Astrocyte of the cerebellum (primary cell): ENCODE data around the gene PDZRN3.

ENCODE experiments used
- DNase-seq: peaks from one replicate; pipeline ENCODE4 v3.0.0-alpha.2; 2011; ENCODE audit warnings: low read depth
- H3K4me3 ChIP-seq: 2 replicates; pipeline ENCODE4 v1.5.1; 2011; ENCODE audit warnings: mild to moderate bottlenecking, low read depth, low read length, moderate library complexity
- in situ Hi-C: cut with HindIII; loops from 2 replicates; pipeline ENCODE4 v1.10.0; 2017; ENCODE audit warnings: low sequenced_read_pairs
- TF ChIP-seq, protein P1 (sequence below): IDR thresholded peaks from 2 replicates; pipeline ENCODE4 v1.5.1; 2012; ENCODE audit warnings: low read length, low read depth, moderate library complexity, mild to moderate bottlenecking; ENCODE audit errors: missing control alignments

Gene PDZRN3

DNA sequence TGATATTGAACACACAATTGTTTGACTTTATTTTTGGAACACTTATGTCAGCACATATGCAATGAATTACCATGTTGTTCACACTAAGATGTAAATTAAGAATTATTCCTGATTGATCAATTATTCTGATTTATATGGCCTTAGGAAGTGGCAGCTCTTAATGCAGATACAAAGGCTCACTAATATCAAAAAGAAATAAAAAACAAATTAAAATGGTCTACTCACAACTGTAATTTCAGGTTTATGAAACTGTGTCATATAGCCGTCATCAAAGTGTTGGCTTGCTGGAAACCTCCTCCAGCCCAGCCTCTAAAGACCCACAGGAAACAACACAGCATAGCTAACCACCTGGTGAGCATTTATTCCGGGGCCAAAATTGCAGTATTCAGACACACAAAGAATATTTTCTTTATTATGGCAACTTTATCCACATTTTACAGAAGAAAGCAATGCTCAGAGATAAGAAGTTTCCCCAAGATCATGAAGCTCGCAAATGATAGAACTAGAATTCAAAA is 33.4 kb downstream of the PDZRN3 start:
- DNase-seq = no peak
- TF ChIP-seq, protein P1, sequence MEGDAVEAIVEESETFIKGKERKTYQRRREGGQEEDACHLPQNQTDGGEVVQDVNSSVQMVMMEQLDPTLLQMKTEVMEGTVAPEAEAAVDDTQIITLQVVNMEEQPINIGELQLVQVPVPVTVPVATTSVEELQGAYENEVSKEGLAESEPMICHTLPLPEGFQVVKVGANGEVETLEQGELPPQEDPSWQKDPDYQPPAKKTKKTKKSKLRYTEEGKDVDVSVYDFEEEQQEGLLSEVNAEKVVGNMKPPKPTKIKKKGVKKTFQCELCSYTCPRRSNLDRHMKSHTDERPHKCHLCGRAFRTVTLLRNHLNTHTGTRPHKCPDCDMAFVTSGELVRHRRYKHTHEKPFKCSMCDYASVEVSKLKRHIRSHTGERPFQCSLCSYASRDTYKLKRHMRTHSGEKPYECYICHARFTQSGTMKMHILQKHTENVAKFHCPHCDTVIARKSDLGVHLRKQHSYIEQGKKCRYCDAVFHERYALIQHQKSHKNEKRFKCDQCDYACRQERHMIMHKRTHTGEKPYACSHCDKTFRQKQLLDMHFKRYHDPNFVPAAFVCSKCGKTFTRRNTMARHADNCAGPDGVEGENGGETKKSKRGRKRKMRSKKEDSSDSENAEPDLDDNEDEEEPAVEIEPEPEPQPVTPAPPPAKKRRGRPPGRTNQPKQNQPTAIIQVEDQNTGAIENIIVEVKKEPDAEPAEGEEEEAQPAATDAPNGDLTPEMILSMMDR = no peak
- in situ Hi-C loops = no loop called here
- no peak overlapping the region for H3K4me3 ChIP-seq

DNA sequence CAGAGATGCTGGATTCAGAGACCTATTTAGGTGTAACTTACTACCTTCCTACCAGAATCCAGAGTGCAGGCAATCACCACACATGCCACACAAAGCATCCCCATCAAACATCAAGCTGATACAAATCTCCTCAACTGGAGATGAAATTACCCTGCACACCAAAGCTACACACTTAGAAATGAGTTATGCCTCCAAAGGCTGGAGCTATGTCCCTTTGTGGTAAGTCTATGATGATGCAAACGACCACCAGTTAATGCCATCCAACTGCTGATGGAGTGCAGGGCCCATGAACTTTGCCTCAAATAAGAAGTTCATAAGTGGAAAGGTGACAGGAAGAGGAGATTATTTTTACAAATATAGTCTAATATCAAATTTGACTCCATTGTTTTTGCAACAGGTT is 38.1 kb downstream of the PDZRN3 start:
- H3K4me3 ChIP-seq = no peak overlapping the region
- DNase-seq = no peak
- in situ Hi-C loops = no loop called here
- TF ChIP-seq, protein P1 = no peak

DNA sequence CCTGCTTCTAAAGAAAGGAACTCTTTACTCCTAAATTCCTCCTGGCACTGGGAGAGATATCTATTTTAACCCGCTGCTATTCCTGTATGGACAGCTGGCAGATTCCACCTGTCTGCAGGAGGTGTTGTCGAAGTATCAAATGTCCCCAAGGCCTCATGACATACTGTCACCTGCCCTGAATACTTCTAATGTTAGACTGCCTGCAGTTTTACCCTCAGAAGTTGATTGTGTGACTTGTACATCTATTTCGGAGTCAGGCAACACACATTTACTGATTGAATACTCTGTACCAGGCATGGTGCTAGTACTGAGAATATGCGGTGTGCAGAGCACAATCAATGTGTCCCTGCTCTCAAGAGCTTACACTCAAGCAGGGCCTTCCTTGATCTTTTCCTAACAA is 38.6 kb downstream of the PDZRN3 start:
- in situ Hi-C loops = no loop called here
- DNase-seq = no peak
- TF ChIP-seq, protein P1 = no peak
- no peak overlapping the region for H3K4me3 ChIP-seq

DNA sequence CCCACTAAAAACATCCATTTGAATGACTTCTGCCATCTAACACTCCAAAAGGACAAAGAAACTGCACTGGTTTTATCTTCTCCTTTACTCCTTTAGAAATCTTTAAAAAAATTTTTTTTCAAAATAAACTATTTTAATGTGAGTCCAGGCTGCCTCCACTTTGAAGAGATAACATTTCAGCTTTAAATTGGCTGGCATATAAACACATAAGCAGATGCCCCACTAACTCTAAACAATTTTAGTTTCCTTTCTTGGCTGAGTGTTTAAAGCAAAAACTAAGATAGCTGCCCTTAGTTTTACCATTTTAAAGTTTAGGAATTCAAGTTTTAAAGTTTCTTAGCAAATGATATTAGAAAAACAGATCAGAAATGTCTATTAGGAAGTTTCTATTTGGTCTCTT is 39.9 kb downstream of the PDZRN3 start:
- DNase-seq = no peak
- TF ChIP-seq, protein P1 = no peak
- in situ Hi-C loops = no loop called here

DNA sequence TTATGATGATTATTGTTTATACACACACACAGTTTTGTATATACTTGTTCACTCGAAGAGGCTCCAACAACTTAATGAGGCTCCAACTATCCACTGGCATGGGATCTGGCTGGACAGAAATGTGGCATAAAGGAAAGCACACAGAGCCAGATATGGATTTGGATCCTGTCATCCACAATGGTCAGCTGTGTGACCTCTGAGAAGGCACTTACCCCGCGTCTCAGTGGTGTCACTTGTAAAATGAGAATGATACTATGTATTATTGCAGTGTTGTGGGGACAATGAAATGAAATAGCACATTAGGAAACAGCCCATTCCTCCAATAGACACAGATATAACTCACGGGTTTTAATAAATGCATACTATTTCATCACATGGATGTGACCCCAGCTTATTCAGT is 42.2 kb downstream of the PDZRN3 start:
- in situ Hi-C loops = no loop called here
- no peak overlapping the region for H3K4me3 ChIP-seq
- TF ChIP-seq, protein P1 = no peak
- DNase-seq = no peak

More for the DNA sequence above, 39.9 kb downstream of the PDZRN3 start:
- no peak overlapping the region for H3K4me3 ChIP-seq

DNA sequence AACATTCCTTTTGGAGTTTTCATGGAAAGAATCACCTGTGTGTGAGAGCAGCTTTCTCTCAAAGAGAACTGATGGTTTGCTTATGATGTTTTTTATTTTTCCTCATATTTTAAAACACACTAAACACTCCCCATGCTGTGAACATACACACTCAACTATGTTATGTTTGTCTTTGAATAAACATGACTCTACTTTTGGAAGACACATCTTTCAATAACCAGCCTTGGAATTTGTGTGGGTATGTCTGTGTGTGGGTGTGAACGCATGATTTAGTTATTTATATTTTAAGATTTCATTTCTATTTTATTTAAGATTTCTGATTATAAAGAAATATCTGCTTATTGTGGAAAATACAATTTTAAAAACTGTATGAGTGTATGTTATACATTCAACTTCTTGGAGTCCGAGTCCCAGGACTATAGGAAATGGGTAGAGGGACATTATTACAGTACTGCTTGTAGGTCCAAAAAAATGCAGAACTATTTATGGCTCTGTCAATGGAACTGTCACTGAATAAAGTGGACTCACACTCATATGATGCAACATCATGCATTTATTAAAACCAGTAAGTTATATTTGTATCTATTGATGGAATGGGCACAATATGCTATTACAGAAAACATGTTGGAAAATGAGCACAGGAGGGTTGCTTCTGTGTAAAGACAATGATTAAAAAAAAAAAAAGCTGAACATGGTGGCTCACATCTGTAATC is 43.5 kb downstream of the PDZRN3 start:
- TF ChIP-seq, protein P1 = no peak
- in situ Hi-C loops = no loop called here
- no peak for DNase-seq
- no peak overlapping the region for H3K4me3 ChIP-seq
